Measurements from ENCODE around the gene BAX. TPM values are rescaled to one million over a fixed set of nuclear protein-coding genes. Genes with fewer than 3 reads are reported as not detected.
A peak's percentile ranks its signal among the peaks of the same experiment; 100 is the strongest.
"Not testable (repeated sequence)": the region's sequence is repeated elsewhere in the genome, so short reads cannot be mapped to it uniquely, and the experiment has no call there.

BAX gene
- total RNA-seq, 2 donors from 2014 or later: 15.3 to 22.7 TPM

GRCh38 chr19:48925240-48925843 is 29.3 kb upstream of the BAX start:
- no peaks in the 10 kb centered on the region for H3K9me3 ChIP-seq
- H3K36me3 ChIP-seq (replicated peaks in 1 of 2; ENCODE audit: insufficient read depth in 1 of 2, low read depth in 2 of 2): peaks cover 2 to 3% of the 10 kb centered on the region in 2 donors
- intact Hi-C loops (cut with DNase I): no loop called here
- no peak overlapping the region for H3K27ac ChIP-seq
- H3K4me3 ChIP-seq: no peak overlapping the region
- WGBS, 2 donors: 74 to 75% methylated on average over 7 to 11 of the region's 11 CpGs
- H3K27me3 ChIP-seq: no peaks in the 10 kb centered on the region
- ATAC-seq: no peak
- peaks cover 6% of the 10 kb centered on the region for H3K4me1 ChIP-seq
- TF ChIP-seq, protein P1, sequence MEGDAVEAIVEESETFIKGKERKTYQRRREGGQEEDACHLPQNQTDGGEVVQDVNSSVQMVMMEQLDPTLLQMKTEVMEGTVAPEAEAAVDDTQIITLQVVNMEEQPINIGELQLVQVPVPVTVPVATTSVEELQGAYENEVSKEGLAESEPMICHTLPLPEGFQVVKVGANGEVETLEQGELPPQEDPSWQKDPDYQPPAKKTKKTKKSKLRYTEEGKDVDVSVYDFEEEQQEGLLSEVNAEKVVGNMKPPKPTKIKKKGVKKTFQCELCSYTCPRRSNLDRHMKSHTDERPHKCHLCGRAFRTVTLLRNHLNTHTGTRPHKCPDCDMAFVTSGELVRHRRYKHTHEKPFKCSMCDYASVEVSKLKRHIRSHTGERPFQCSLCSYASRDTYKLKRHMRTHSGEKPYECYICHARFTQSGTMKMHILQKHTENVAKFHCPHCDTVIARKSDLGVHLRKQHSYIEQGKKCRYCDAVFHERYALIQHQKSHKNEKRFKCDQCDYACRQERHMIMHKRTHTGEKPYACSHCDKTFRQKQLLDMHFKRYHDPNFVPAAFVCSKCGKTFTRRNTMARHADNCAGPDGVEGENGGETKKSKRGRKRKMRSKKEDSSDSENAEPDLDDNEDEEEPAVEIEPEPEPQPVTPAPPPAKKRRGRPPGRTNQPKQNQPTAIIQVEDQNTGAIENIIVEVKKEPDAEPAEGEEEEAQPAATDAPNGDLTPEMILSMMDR (IDR thresholded peaks at IDR 0.05): no peak
- no peak for TF ChIP-seq POLR2A (IDR thresholded peaks at IDR 0.05)
- no peak for DNase-seq

- H3K4me1 ChIP-seq; H3K36me3 ChIP-seq (replicated peaks in 1 of 2; ENCODE audit: insufficient read depth in 1 of 2, low read depth in 2 of 2); DNase-seq; intact Hi-C loops (cut with DNase I); H3K9me3 ChIP-seq; ATAC-seq; H3K27ac ChIP-seq; H3K4me3 ChIP-seq; H3K27me3 ChIP-seq: not testable (repeated sequence)
- 77 to 89% methylated on average over 8 of the region's 8 CpGs for WGBS, 2 donors
Observed at GRCh38 chr19:48925890-48926289, 28.8 kb upstream of the BAX start.

- no peaks in the 10 kb centered on the region for H3K27me3 ChIP-seq
- peak; percentile 70 for ATAC-seq
- intact Hi-C loops (cut with DNase I): no loop called here
- 10 to 21% methylated on average over 10 of the region's 10 CpGs for WGBS, 2 donors
- H3K4me3 ChIP-seq: no peak overlapping the region
- no peak overlapping the region for H3K27ac ChIP-seq
- H3K36me3 ChIP-seq (replicated peaks in 1 of 2; ENCODE audit: insufficient read depth in 1 of 2, low read depth in 2 of 2): peaks cover 0 to 3% of the 10 kb centered on the region in 2 donors
- TF ChIP-seq POLR2A (IDR thresholded peaks at IDR 0.05): no peak
- TF ChIP-seq, protein P1 (IDR thresholded peaks at IDR 0.05): no peak
- peaks cover 6% of the 10 kb centered on the region for H3K4me1 ChIP-seq
- peak; percentile 30 to 75 (median 52) for DNase-seq
- H3K9me3 ChIP-seq: no peaks in the 10 kb centered on the region
Observed at GRCh38 chr19:48926909-48927308, 27.8 kb upstream of the BAX start.

GRCh38 chr19:48927692-48928091 is 27.0 kb upstream of the BAX start:
- H3K9me3 ChIP-seq; H3K36me3 ChIP-seq (replicated peaks in 1 of 2; ENCODE audit: insufficient read depth in 1 of 2, low read depth in 2 of 2); H3K27ac ChIP-seq; intact Hi-C loops (cut with DNase I); H3K4me1 ChIP-seq; H3K27me3 ChIP-seq; DNase-seq; ATAC-seq; H3K4me3 ChIP-seq: not testable (repeated sequence)
- WGBS, 2 donors: 85 to 89% methylated on average over 15 to 17 of the region's 17 CpGs

DNA sequence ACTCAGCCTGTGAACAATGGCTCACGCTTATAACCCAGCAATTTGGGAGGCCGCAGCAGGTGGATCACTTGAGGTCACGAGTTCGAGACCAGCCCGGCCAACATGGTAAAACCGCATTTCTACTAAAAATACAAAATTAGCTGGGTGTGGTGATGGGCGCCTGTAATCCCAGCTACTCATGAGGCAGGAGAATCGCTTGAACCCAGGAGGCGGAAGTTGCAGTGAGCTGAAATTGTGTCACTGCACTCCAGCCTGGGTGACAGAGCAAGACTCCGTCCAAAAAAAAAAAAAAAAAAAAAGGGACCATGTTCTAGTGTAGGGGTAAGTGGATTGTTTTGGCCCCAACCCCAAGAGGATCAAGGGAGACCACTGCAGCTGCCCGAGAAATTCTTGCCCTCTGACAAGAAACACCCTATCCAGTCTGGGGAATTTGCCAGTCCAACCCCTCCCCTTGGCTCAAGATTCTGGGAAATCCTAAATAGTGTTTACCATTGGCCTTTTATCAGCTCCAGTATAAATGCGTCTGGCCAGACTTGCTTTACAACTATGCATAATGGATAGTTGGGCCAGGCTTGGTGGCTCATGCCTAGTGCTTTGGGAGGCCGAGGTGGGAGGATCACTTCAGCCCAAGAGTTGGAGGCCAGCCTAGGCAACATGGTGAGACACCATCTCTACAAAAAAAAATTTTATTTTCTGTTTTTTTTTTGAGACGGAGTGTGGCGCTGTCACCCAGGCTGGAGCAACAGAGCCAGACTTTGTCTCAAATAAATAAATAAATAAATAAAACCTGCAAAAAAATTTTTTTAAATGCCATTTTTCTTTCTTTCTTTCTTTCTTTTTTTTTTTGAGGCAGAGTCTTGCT is 26.3 kb upstream of the BAX start:
- Histone ChIP-seq H3K27me3 (no peaks in the 10 kb centered on the region), H3K27ac (no peak overlapping the region), H3K4me3 (no peak overlapping the region), H3K9me3 (no peaks in the 10 kb centered on the region), H3K4me1 (peaks cover 12% of the 10 kb centered on the region), H3K36me3 (replicated peaks in 1 of 2; ENCODE audit: insufficient read depth in 1 of 2, low read depth in 2 of 2) (no peaks in the 10 kb centered on the region)
- DNase-seq: peak in 1 of 4 donors; percentile 12
- intact Hi-C loops (cut with DNase I): no loop called here
- TF ChIP-seq, protein P1 (IDR thresholded peaks at IDR 0.05): no peak
- no peak for TF ChIP-seq POLR2A (IDR thresholded peaks at IDR 0.05)
- ATAC-seq: no peak
- WGBS, 2 donors: 71 to 79% methylated on average over 14 to 15 of the region's 15 CpGs

Measured in body of pancreas (tissue), 4 donors.